Pancreas (tissue), 10 donors: Measurements from ENCODE around the gene ZBTB46. TPM values are rescaled to one million over a fixed set of nuclear protein-coding genes. Genes with fewer than 3 reads are reported as not detected.
A peak's percentile ranks its signal among the peaks of the same experiment; 100 is the strongest.
"Not testable (repeated sequence)": the region's sequence is repeated elsewhere in the genome, so short reads cannot be mapped to it uniquely, and the experiment has no call there.

Source experiments
- ATAC-seq, 4 donors: fragments of 200-7000 bp; cut with Tn5 transposase; one replicate each; pipeline versions ENCODE4 v1.8.0 to v1.9.1; 2020; ENCODE audit warnings: mild to moderate bottlenecking in 4 of 4, moderate library complexity in 4 of 4
- DNase-seq, 6 donors: peaks; one replicate each; pipeline ENCODE4 v3.0.0-alpha.2; 2020
- FAIRE-seq: peaks from 2 replicates; lab custom pipeline; 2012; peaks lifted over from hg19 to GRCh38; lab: Jason Lieb, UNC
- H3K27ac ChIP-seq, 4 donors: fragments of 200-600 bp; sonication (generic); 1 replicate in 3 of 4; 2 replicates in 1 of 4; pipeline versions ENCODE4 v1.5.0 to v1.8.0; 2020
- H3K27me3 ChIP-seq, 4 donors: fragments of 200-600 bp; one replicate each; pipeline ENCODE4 v1.8.0; 2021
- H3K36me3 ChIP-seq, 3 donors: fragments of 200-600 bp; sonication (generic) in 1 of 3; one replicate each; pipeline versions ENCODE4 v1.5.0 to v1.8.0; 2020 to 2021
- H3K4me1 ChIP-seq, 3 donors: fragments of 200-600 bp; one replicate each; pipeline ENCODE4 v1.8.0; 2021
- H3K4me3 ChIP-seq, 4 donors: fragments of 200-600 bp; sonication (generic) in 2 of 4; one replicate each; pipeline versions ENCODE4 v1.5.0 to v1.8.0; 2020 to 2021
- H3K9me3 ChIP-seq, 4 donors: fragments of 200-600 bp; one replicate each; pipeline ENCODE4 v1.8.0; 2021
- WGBS, 2 donors: extraction: QIAGEN DNeasy Blood & Tissue Kit; methylation state at CpG; one replicate each; pipeline ENCODE4 v1.1.7; 2013; 5-methylcytosine and 5-hydroxymethylcytosine counted together
- intact Hi-C, 3 donors: fragments of 100-400 bp; cut with DNase I; formaldehyde crosslinking; loops; one replicate each; pipeline versions ENCODE4 v1.11.1 to v1.14.2; 2022
- polyA plus RNA-seq, 2 donors: library from polyadenylated mRNA; stranded (reverse); fragments of 200-250 nt; gene quantifications; one replicate each; pipeline ENCODE4 v1.2.3, GENCODE V29; 2013
- total RNA-seq, 6 donors: library from RNA; stranded (reverse); fragmentation: NEBNext Ultra II Directional in 4 of 6; extraction: Animal tissue kit (Norgen Biotek cat#: 25700) in 4 of 6; gene quantifications; one replicate each; pipeline versions ENCODE4 v1.2.1 to v1.2.4, GENCODE V29; 2021 to 2023
- TF ChIP-seq, protein P1 (sequence below), 4 donors: fragments of 200-600 bp; sonication (generic) in 3 of 4; IDR thresholded peaks; one replicate each; pipeline versions ENCODE4 v1.5.0 to v1.8.0; 2021; ENCODE audit warnings: antibody characterized with exemption in 4 of 4
- donor health status: healthy with polysubstance abuse.
- donor health status: DM: no; HTN: no; CAD: no; lungs with moderate emphysema.
- donor health status: DM: no; HTN: no; CAD: no.
- donor health status: control.
- donor health status: control.
- donor health status: Bipolar disorder and iron deficiency.
- donor health status: DM: yes; HTN: yes; CAD: no.
- donor health status: DM: no; HTN: no; CAD: no.
- donor health status: DM: no; HTN: no; CAD: no.
- donor health status: DM: yes; HTN: yes; CAD: no.

The ZBTB46 gene
- total and polyA plus RNA-seq, 8 donors, result 2.2 to 7.4 (median 3.0) TPM

DNA sequence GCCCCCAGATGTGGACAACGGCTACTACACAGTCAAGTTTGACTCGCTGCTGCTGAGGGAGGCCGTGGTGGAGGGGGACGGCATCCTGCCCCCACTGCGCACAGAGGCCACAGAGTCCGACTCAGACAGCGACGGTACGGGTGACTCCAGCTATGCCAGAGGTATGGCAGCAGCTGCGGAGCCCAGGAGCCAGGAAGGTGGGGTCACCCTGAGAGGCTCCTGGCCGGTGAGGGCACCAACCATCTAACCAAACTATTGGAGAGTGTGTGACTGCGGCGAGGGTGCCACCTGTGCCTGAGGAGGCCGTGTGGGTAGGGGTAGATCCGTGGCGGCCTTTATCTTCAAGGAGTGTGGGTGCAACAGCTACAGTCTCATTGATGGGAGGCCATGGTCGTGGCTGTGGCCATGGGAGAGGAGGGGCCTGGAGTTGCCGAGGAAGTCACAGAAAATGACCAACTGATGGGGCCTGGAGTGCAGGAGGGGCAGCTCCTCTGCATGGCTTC lies 97.4 kb downstream of the ZBTB46 start:
- H3K36me3 ChIP-seq, result peaks cover 0 to 16% (median 0%) of the 10 kb centered on the region in 3 donors
- H3K9me3 ChIP-seq, result no peaks in the 10 kb centered on the region
- ATAC-seq (no peak), DNase-seq (peak in 1 of 6 donors; percentile 59), FAIRE-seq (no peak)
- H3K27ac ChIP-seq, result no peak overlapping the region
- intact Hi-C loops, result no loop called here
- H3K27me3 ChIP-seq, result no peaks in the 10 kb centered on the region
- 92 to 94% methylated on average over 18 of the region's 18 CpGs for WGBS, 2 donors
- TF ChIP-seq, protein P1, sequence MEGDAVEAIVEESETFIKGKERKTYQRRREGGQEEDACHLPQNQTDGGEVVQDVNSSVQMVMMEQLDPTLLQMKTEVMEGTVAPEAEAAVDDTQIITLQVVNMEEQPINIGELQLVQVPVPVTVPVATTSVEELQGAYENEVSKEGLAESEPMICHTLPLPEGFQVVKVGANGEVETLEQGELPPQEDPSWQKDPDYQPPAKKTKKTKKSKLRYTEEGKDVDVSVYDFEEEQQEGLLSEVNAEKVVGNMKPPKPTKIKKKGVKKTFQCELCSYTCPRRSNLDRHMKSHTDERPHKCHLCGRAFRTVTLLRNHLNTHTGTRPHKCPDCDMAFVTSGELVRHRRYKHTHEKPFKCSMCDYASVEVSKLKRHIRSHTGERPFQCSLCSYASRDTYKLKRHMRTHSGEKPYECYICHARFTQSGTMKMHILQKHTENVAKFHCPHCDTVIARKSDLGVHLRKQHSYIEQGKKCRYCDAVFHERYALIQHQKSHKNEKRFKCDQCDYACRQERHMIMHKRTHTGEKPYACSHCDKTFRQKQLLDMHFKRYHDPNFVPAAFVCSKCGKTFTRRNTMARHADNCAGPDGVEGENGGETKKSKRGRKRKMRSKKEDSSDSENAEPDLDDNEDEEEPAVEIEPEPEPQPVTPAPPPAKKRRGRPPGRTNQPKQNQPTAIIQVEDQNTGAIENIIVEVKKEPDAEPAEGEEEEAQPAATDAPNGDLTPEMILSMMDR (IDR thresholded peaks at IDR 0.05), result no peak
- no peak overlapping the region for H3K4me3 ChIP-seq
- peaks cover 7 to 15% (median 10%) of the 10 kb centered on the region in 3 donors for H3K4me1 ChIP-seq

DNA sequence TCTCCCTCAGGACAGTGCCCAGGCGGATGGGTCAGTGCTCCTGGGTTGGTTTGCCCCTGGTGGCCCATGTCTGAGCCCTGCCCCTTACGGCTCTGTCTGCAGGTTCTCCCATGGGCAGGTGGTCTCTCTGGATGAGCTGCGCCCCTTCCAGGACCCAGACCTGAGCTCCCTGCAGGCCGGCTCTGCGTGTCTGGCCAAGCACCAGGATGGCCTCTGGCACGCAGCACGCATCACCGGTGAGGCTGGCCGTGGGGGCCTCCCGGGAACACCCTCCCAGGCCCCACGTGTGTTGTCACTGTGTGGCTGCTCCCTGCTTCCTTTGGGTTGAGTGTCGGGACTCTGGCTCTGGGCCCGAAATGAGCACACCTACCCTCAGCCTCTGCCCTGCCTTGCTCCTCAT lies 97.9 kb downstream of the ZBTB46 start:
- Histone ChIP-seq H3K36me3 (peaks cover 0 to 16% (median 0%) of the 10 kb centered on the region in 3 donors), H3K27ac (no peak overlapping the region), H3K27me3 (no peaks in the 10 kb centered on the region), H3K4me3 (no peak overlapping the region), H3K9me3 (no peaks in the 10 kb centered on the region), H3K4me1 (peaks cover 2 to 10% (median 9%) of the 10 kb centered on the region in 3 donors)
- TF ChIP-seq, protein P1 (IDR thresholded peaks at IDR 0.05), result no peak
- intact Hi-C loops, result no loop called here
- DNase-seq (peak in 2 of 6 donors; percentile 30 to 70), ATAC-seq (no peak), FAIRE-seq (no peak)
- 93 to 96% methylated on average over 12 to 13 of the region's 13 CpGs for WGBS, 2 donors

DNA sequence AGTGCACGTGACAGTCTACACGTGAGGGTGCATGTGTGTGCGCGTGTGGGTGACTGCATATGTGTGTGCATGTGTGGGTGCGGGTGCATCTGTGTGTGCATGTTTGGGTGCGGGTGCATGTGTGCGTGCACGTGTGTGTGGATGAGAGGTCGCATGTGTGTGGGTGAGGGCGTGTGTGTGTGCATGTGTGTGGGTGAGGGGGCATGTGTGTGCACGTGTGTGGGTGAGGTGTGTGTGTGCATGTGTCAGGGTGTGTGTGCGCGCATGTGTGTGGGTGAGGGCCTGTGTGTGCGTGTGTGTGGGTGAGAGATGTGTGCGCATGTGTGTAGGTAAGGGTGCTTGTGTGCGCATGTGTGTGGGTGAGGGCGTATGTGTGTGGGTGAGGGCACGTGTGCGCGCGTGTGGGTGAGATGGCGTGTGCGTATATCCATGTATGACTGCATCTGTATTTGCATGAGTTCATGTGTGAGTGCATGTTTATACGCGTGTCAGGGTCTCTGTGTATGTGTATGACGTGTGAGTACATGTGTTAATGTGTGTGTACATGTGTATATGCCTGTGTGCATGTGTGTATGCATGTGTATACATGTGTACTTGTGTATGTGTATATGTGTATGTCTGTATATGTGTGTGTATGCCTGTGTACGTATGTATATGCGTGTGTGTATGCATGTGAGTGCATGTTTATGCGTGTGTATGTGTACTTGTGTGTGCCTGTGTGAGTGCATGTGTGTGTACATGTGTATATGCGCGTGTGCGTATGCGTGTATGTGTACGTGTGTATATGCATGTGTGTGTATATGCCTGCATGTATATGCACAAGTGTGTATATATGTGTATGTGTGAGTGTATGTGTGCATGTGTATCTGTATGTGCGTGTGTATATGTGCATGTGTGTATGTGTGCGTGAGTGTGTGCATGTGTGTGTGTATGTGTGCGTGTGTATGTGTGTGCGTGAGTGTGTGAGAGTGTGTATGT lies 98.7 kb downstream of the ZBTB46 start:
- Histone ChIP-seq H3K27me3 (no peaks in the 10 kb centered on the region), H3K27ac (no peak overlapping the region), H3K36me3 (peaks cover 0 to 16% (median 0%) of the 10 kb centered on the region in 3 donors), H3K4me1 (peaks cover 0 to 8% (median 5%) of the 10 kb centered on the region in 3 donors), H3K4me3 (no peak overlapping the region), H3K9me3 (no peaks in the 10 kb centered on the region)
- intact Hi-C loops, result no loop called here
- no peak for DNase-seq
- FAIRE-seq, result no peak
- WGBS, 2 donors, result 86 to 90% methylated on average over 38 of the region's 38 CpGs
- ATAC-seq, result no peak
- TF ChIP-seq, protein P1 (IDR thresholded peaks at IDR 0.05), result no peak

DNA sequence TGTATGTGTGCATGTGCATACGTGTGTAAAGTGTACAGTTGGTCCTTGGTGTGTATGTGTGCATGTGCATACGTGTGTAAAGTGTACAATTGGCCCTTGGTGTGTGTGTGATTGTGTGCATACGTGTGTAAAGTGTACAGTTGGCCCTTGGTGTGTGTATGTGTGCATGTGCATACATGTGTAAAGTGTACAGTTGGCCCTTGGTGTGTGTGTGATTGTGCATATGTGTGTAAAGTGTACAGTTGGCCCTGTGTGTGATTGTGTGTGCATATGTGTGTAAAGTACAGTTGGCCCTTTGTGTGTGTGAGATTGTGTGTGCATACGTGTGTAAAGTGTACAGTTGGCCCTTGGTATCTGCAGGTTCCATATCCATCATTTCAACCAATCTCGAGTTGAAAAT lies 99.7 kb downstream of the ZBTB46 start:
- intact Hi-C loops, result no loop called here
- H3K36me3 ChIP-seq, result peaks cover 0 to 16% (median 0%) of the 10 kb centered on the region in 3 donors
- FAIRE-seq (no peak), ATAC-seq (no peak), DNase-seq (no peak)
- H3K4me1 ChIP-seq, result peaks cover 0 to 5% (median 0%) of the 10 kb centered on the region in 3 donors
- H3K4me3 ChIP-seq, result no peak overlapping the region
- WGBS, 2 donors, result 68 to 71% methylated on average over 4 to 5 of the region's 5 CpGs
- TF ChIP-seq, protein P1 (IDR thresholded peaks at IDR 0.05), result no peak
- no peaks in the 10 kb centered on the region for H3K27me3 ChIP-seq
- no peak overlapping the region for H3K27ac ChIP-seq
- no peaks in the 10 kb centered on the region for H3K9me3 ChIP-seq

DNA sequence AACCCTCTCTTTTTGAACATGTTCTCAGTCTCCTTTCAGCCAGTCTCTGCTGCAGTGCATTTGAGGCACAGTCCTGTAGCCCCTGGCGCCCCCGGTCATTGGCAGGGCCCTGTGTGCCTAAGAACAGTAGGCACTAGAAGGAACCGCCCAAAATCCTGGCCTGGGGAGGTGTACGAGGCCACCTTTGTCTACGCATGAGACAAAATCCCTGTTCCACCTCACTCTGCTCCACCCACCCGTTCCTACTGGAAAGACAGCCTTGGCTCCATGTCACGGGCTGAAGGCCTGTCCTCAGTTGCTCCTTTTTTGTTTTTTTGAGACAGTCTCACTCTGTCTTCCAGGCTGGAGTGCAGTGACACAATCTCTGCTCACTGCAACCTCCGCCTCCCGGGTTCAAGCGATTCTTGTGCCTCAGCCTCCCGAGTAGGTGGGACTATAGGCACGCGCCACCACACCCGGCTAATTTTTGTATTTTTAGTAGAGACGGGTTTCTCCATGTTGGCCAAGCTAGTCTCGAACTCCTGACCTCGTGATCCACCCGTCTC lies 100.8 kb downstream of the ZBTB46 start:
- H3K27me3 ChIP-seq, ATAC-seq, H3K4me1 ChIP-seq, intact Hi-C loops, FAIRE-seq, H3K27ac ChIP-seq, H3K4me3 ChIP-seq, H3K9me3 ChIP-seq, DNase-seq: not testable (repeated sequence)
- H3K36me3 ChIP-seq, result peaks cover 0 to 11% (median 0%) of the 10 kb centered on the region in 3 donors
- 94 to 96% methylated on average over 18 of the region's 18 CpGs for WGBS, 2 donors

DNA sequence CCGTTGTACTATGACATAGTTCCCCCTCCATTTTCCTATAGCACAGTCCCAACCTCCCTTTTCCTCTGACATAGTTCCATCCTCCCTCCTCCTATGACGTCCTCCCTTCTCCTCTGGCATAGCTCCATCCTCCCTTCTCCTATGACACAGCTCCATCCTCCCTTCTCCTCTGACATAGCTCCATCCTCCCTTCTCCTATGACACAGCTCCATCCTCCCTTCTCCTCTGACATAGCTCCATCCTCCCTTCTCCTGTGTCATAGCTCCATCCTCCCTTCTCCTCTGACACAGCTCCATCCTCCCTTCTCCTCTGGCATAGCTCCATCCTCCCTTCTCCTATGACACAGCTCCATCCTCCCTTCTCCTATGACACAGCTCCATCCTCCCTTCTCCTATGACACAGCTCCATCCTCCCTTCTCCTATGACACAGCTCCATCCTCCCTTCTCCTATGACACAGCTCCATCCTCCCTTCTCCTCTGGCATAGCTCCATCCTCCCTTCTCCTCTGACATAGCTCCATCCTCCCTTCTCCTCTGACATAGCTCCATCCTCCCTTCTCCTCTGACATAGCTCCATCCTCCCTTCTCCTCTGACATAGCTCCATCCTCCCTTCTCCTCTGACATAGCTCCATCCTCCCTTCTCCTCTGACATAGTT lies 108.0 kb downstream of the ZBTB46 start:
- H3K27me3 ChIP-seq, H3K4me1 ChIP-seq, DNase-seq, intact Hi-C loops, H3K4me3 ChIP-seq, H3K27ac ChIP-seq, H3K9me3 ChIP-seq, ATAC-seq, FAIRE-seq, H3K36me3 ChIP-seq: not testable (repeated sequence)
- 82 to 98% methylated on average over 2 of the region's 2 CpGs for WGBS, 2 donors
